A549 (cell line): ENCODE results near the gene PLOD2. TPM values are rescaled to one million over a fixed set of nuclear protein-coding genes. Genes with fewer than 3 reads are reported as not detected.

Experiments used
- ATAC-seq, 2 experiments: fragments of 200-7000 bp in 1 of 2; fragments of >200 bp in 1 of 2; cut with Nextera tagmentation in 1 of 2; cut with Tn5 transposase in 1 of 2; 3 replicates each; pipeline versions ENCODE4 v1.8.0 to v1.9.1; 2018 to 2020; ENCODE audit warnings: mild to moderate bottlenecking in 1 of 2, moderate library complexity in 1 of 2
- CTCF ChIA-PET: fragments of 300-600 bp; sonication (Branson Sonifier 250); formaldehyde crosslinking; extraction: SDS; loops from one replicate; lab custom pipeline; 2021; ENCODE audit warnings: antibody characterized with exemption, inconsistent platforms; lab: Yijun Ruan, JAX
- POLR2A ChIA-PET: fragments of 350-600 bp; formaldehyde crosslinking; extraction: SDS; loops from one replicate; lab custom pipeline; 2021; ENCODE audit warnings: antibody characterized with exemption, inconsistent platforms; lab: Yijun Ruan, JAX
- DNase-seq, 2 experiments: peaks; one replicate each; pipeline versions ENCODE4 v3.0.0 to v3.0.0-alpha.2; 2011 to 2016; ENCODE audit warnings: low read depth in 1 of 2, low spot score in 1 of 2
- FAIRE-seq: peaks from 2 replicates; lab custom pipeline; 2011; peaks lifted over from hg19 to GRCh38; lab: Jason Lieb, UNC
- H3K27ac ChIP-seq, 2 experiments: fragments of >200 bp; sonication (Bioruptor Twin); formaldehyde crosslinking; 3 replicates each; pipeline ENCODE4 v1.5.1; 2016 to 2017
- H3K4me1 ChIP-seq: fragments of >200 bp; sonication (Bioruptor Twin); formaldehyde crosslinking; 3 replicates; pipeline ENCODE4 v1.6.1; 2016
- H3K4me2 ChIP-seq: fragments of >200 bp; sonication (Bioruptor Twin); formaldehyde crosslinking; 3 replicates; pipeline ENCODE4 v1.6.1; 2016
- H3K4me3 ChIP-seq: fragments of >200 bp; sonication (Bioruptor Twin); formaldehyde crosslinking; 3 replicates; pipeline ENCODE4 v1.5.1; 2016
- H3K9me3 ChIP-seq: fragments of >200 bp; sonication (Bioruptor Twin); formaldehyde crosslinking; 3 replicates; pipeline ENCODE4 v1.6.1; 2016
- CBX8 ChIP-seq: fragments of 200-600 bp; sonication (generic); IDR thresholded peaks from 2 replicates; pipeline ENCODE4 v1.6.1; 2016
- CEBPB ChIP-seq, 2 experiments: fragments of >200 bp in 1 of 2; sonication (Bioruptor Twin) in 1 of 2; formaldehyde crosslinking in 1 of 2; IDR thresholded peaks; 2 replicates each; pipeline ENCODE4 v1.6.1; 2012 to 2016
- EHF ChIP-seq: fragments of 250-450 bp; sonication (Bioruptor Pico); IDR thresholded peaks from 2 replicates; pipeline ENCODE4 v1.5.0; 2020; ENCODE audit warnings: mild to moderate bottlenecking
- ESRRA ChIP-seq: fragments of 150-350 bp; IDR thresholded peaks from 2 replicates; pipeline ENCODE4 v1.6.1; 2014; ENCODE audit warnings: mild to moderate bottlenecking, low read length, borderline replicate concordance
- FOSB ChIP-seq: fragments of 250-450 bp; sonication (Bioruptor Pico); IDR thresholded peaks from 2 replicates; pipeline ENCODE4 v1.5.0; 2020; ENCODE audit warnings: mild to moderate bottlenecking, moderate library complexity
- HDAC2 ChIP-seq: fragments of 200-600 bp; sonication (generic); IDR thresholded peaks from 2 replicates; pipeline ENCODE4 v1.6.1; 2016
- HOXA7 ChIP-seq: fragments of 250-450 bp; sonication (Bioruptor Pico); IDR thresholded peaks from 2 replicates; pipeline ENCODE4 v1.5.0; 2020; ENCODE audit warnings: mild to moderate bottlenecking, moderate library complexity
- HOXB5 ChIP-seq: fragments of 250-450 bp; sonication (Bioruptor Pico); IDR thresholded peaks from 2 replicates; pipeline ENCODE4 v1.5.0; 2020; ENCODE audit warnings: mild to moderate bottlenecking, moderate library complexity
- JUNB ChIP-seq: fragments of >200 bp; sonication (Bioruptor Twin); formaldehyde crosslinking; IDR thresholded peaks from 2 replicates; pipeline ENCODE4 v1.6.1; 2016
- KDM5A ChIP-seq: fragments of 200-600 bp; sonication (generic); IDR thresholded peaks from 2 replicates; pipeline ENCODE4 v1.6.1; 2016; ENCODE audit warnings: antibody characterized with exemption, mild to moderate bottlenecking
- MAFK ChIP-seq: fragments of 450-650 bp; IDR thresholded peaks from 2 replicates; pipeline ENCODE4 v1.6.1; 2014; ENCODE audit not compliant: partially characterized antibody
- MYC ChIP-seq: IDR thresholded peaks from 2 replicates; pipeline ENCODE4 v1.6.1; 2012; ENCODE audit warnings: mild to moderate bottlenecking, inconsistent platforms, low read length, improper control_type of control experiment, borderline replicate concordance
- NFE2L2 ChIP-seq: fragments of 150-350 bp; conservative IDR thresholded peaks from 2 replicates; pipeline ENCODE4 v1.6.1; 2014; ENCODE audit warnings: low read length
- NR3C1 ChIP-seq: fragments of >200 bp; sonication (Bioruptor Twin); formaldehyde crosslinking; IDR thresholded peaks from 3 replicates; pipeline ENCODE4 v1.6.1; 2017
- POLR2A ChIP-seq: IDR thresholded peaks from 2 replicates; pipeline ENCODE4 v1.6.1; 2012; ENCODE audit warnings: mild to moderate bottlenecking, low read length
- POLR2AphosphoS2 ChIP-seq: conservative IDR thresholded peaks from 2 replicates; pipeline ENCODE4 v1.6.1; 2012; ENCODE audit warnings: low read length, improper control_type of control experiment, inconsistent platforms
- RAD21 ChIP-seq, 2 experiments: fragments of >200 bp in 1 of 2; sonication (Bioruptor Twin) in 1 of 2; formaldehyde crosslinking in 1 of 2; IDR thresholded peaks in 1 of 2; conservative IDR thresholded peaks in 1 of 2; 2 replicates in 1 of 2; 3 replicates in 1 of 2; pipeline ENCODE4 v1.6.1; 2012 to 2018; ENCODE audit warnings: inconsistent platforms in 1 of 2
- RARB ChIP-seq: fragments of 250-450 bp; sonication (Bioruptor Pico); IDR thresholded peaks from 2 replicates; pipeline ENCODE4 v1.8.0; 2021; ENCODE audit warnings: mild to moderate bottlenecking, moderate library complexity
- RCOR1 ChIP-seq: fragments of 150-350 bp; IDR thresholded peaks from 2 replicates; pipeline ENCODE4 v1.6.1; 2014; ENCODE audit warnings: antibody characterized with exemption, low read length, low read depth
- RFX5 ChIP-seq: fragments of 450-650 bp; IDR thresholded peaks from 2 replicates; pipeline ENCODE4 v1.7.1; 2014; ENCODE audit warnings: antibody characterized with exemption, mild to moderate bottlenecking, moderate library complexity
- TFCP2L1 ChIP-seq: fragments of 250-450 bp; sonication (Bioruptor Pico); IDR thresholded peaks from 2 replicates; pipeline ENCODE4 v1.5.0; 2021; ENCODE audit warnings: mild to moderate bottlenecking
- TP53 ChIP-seq: fragments of 250-450 bp; sonication (Bioruptor Pico); IDR thresholded peaks from 2 replicates; pipeline ENCODE4 v1.5.0; 2021; ENCODE audit warnings: mild to moderate bottlenecking, moderate library complexity
- WGBS: methylation state at CpG from one replicate; pipeline ENCODE4 v1.1.6; 2017; ENCODE audit errors: missing lambda C conversion rate; 5-methylcytosine and 5-hydroxymethylcytosine counted together
- polyA plus RNA-seq, 4 experiments: library from polyadenylated mRNA; depleted of rRNA in 3 of 4; stranded (reverse); fragments of >200 nt; fragmentation: RNase III in 1 of 4; extraction: RNeasy Plus Mini Kit Qiagen cat#74134 plus additional on column Dnase treatment in 1 of 4; gene quantifications; 2 replicates in 3 of 4; 3 replicates in 1 of 4; pipeline ENCODE4 v1.2.3, GENCODE V29; 2011 to 2017
- TF ChIP-seq, protein P1 (sequence below): fragments of 250-450 bp; sonication (Bioruptor Pico); IDR thresholded peaks from 2 replicates; pipeline ENCODE4 v1.5.0; 2020; ENCODE audit warnings: low read depth, mild to moderate bottlenecking, moderate library complexity
- TF ChIP-seq, protein P2 (sequence below): IDR thresholded peaks from 2 replicates; pipeline ENCODE4 v1.6.1; 2012
- TF ChIP-seq, protein P3 (sequence below): IDR thresholded peaks from 2 replicates; pipeline ENCODE4 v1.6.1; 2012
- TF ChIP-seq, protein P4 (sequence below): fragments of 450-650 bp; IDR thresholded peaks from 2 replicates; pipeline ENCODE4 v1.6.1; 2014; ENCODE audit warnings: antibody characterized with exemption
- TF ChIP-seq, protein P5 (sequence below): fragments of 150-350 bp; IDR thresholded peaks from 2 replicates; pipeline ENCODE4 v1.6.1; 2014; ENCODE audit warnings: low read depth, mild to moderate bottlenecking, low read length
- TF ChIP-seq, protein P6 (sequence below): fragments of 250-450 bp; sonication (Bioruptor Pico); IDR thresholded peaks from 2 replicates; pipeline ENCODE4 v1.5.0; 2021; ENCODE audit warnings: mild to moderate bottlenecking, moderate library complexity, borderline replicate concordance

PLOD2 gene
- polyA plus RNA-seq, 2 of the 4 experiments (the other 2 are of a cell fraction) = 159 to 174 TPM

DNA sequence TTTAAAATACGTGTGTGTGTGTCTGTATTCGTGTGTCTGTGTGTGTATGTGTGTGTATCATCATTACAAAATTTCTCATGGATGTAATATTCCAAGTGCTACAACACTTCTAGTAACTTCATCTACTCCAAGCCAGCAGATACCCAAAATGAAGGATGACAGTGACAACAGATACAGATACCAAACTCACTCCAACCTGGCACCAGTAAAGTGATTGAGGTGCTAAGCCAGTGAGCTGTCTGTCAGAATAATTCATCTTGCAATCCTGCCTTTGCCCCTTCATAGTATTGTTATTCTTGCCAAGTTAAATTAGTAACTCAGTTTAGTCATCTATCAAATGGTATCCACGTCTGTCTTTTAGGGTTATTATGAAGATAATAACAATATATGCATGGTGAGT, 58.1 kb downstream of the PLOD2 start:
- TF ChIP-seq RCOR1 (no peak), KDM5A (no peak), RARB (no peak), EHF (CRISPR knock-in tag) (no peak), HDAC2 (no peak), CBX8 (no peak), RAD21 (conservative IDR thresholded peaks at IDR 0.05 in 1 of 2, IDR thresholded peaks at IDR 0.05 in 1 of 2) (no peak), POLR2A (no peak), TP53 (CRISPR knock-in tag) (no peak)
- TF ChIP-seq, protein P1, sequence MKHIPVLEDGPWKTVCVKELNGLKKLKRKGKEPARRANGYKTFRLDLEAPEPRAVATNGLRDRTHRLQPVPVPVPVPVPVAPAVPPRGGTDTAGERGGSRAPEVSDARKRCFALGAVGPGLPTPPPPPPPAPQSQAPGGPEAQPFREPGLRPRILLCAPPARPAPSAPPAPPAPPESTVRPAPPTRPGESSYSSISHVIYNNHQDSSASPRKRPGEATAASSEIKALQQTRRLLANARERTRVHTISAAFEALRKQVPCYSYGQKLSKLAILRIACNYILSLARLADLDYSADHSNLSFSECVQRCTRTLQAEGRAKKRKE (CRISPR knock-in tag) = no peak
- H3K9me3 ChIP-seq = no peaks in the 10 kb centered on the region
- ChIA-PET POLR2A (no interaction called here), CTCF (interaction anchor here (1.0 kb wide), 1 partner anchor 43 kb away, joined by 3 read pairs; no protein-coding TSS in a partner anchor)
- ATAC-seq (no peak), DNase-seq (no peak), FAIRE-seq (peak; percentile 43)
- no peak overlapping the region for H3K4me3 ChIP-seq
- WGBS = 67% methylated on average over 3 of the region's 3 CpGs
- H3K4me1 ChIP-seq = 0 out of 3 replicates have a peak, but pooled peaks cover 3% of the 10 kb centered on the region
- no peak overlapping the region for H3K4me2 ChIP-seq
- H3K27ac ChIP-seq = no peak overlapping the region

DNA sequence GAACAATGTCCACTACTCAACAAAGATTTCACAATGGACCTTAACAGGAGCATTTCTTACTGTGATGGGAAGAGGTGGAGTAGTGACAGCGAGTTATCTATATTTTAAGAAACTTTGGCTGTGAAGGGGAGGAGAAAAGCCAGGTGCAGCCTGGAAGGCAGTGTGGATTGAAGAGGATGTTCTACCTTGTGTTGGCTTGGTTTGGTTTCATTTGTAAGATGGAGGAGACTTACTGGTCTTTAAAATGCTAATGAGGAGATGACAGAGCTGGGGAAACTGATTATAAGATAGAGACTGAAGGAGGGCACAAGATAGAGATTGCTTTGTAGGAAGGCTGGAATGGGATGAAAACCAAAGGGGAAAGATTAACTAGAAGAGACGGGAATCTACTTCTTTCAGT, 59.4 kb downstream of the PLOD2 start:
- no peak overlapping the region for H3K4me2 ChIP-seq
- POLR2A ChIA-PET = interaction anchor here (1.0 kb wide), 1 partner anchor 60 kb away, joined by 6 read pairs; the partner anchor contains the start of gene PLOD2

DNA sequence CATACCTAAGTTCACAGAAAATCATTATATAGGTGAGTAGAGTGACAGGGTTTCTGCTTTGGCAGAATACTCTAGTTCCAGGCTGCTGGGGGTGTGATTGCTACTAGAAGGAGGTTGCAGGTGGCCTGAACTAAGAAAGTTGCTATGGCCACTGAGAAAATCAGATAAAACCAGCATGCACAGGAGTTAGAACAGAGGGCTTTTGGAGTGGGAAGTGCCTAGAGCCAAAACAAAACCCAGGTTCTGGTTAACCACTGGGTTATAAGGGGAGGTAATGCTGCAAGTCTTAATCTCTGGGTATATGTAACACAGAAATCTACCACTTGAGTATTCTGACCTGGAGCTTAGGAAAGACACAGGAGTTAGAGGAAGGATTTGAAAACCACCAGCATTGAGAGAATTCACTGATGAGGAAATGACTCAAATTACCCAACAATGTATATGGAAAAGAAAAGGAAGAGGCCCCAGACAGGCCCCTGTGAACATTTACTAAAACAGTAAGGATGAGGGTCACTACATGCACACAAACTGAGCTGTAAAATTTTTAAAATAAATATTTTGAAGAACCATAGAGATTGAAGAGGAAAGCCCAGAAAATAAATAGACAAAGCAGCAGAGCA, 60.0 kb downstream of the PLOD2 start:
- FAIRE-seq = no peak
- ChIA-PET POLR2A (interaction anchor here (1.0 kb wide), 1 partner anchor 60 kb away, joined by 6 read pairs; the partner anchor contains the start of gene PLOD2), CTCF (interaction anchor here (1.3 to 1.4 kb wide), 2 partner anchors 10 to 59 kb away, joined by 3 to 4 read pairs; no protein-coding TSS in a partner anchor)

More for the DNA sequence above, 59.4 kb downstream of the PLOD2 start:
- H3K27ac ChIP-seq = no peak overlapping the region
- WGBS = 85% methylated on average over 2 of the region's 2 CpGs
- no peak for ATAC-seq
- no peak for TF ChIP-seq JUNB
- TF ChIP-seq HDAC2 = no peak
- no peak for TF ChIP-seq HOXB5 (CRISPR knock-in tag)
- no peaks in the 10 kb centered on the region for H3K9me3 ChIP-seq
- no peak for DNase-seq
- CTCF ChIA-PET = interaction anchor here (1.0 to 1.4 kb wide), 3 partner anchors 10 to 225 kb away, joined by 3 to 4 read pairs (median 3); no protein-coding TSS in a partner anchor
- FAIRE-seq = no peak
- H3K4me3 ChIP-seq = no peak overlapping the region
- H3K4me1 ChIP-seq = 0 out of 3 replicates have a peak, but pooled peaks cover 3% of the 10 kb centered on the region

More for the DNA sequence above, 60.0 kb downstream of the PLOD2 start:
- Histone ChIP-seq H3K4me1 (0 out of 3 replicates have a peak, but pooled peaks cover 3% of the 10 kb centered on the region), H3K9me3 (no peaks in the 10 kb centered on the region), H3K4me2 (no peak overlapping the region), H3K4me3 (no peak overlapping the region), H3K27ac (0 out of 6 replicates have a peak overlapping the region, but pooled peaks of 1 of the 2 experiments have one; percentile 2)
- DNase-seq (no peak), ATAC-seq (peak; percentile 38 to 49; a peak in 5 of 6 replicates)
- TF ChIP-seq, protein P2, sequence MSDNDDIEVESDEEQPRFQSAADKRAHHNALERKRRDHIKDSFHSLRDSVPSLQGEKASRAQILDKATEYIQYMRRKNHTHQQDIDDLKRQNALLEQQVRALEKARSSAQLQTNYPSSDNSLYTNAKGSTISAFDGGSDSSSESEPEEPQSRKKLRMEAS = no peak
- TF ChIP-seq CEBPB (IDR thresholded peaks at IDR 0.05) = no peak
- TF ChIP-seq RCOR1 = no peak
- no peak for TF ChIP-seq HOXA7 (CRISPR knock-in tag)
- TF ChIP-seq, protein P3, sequence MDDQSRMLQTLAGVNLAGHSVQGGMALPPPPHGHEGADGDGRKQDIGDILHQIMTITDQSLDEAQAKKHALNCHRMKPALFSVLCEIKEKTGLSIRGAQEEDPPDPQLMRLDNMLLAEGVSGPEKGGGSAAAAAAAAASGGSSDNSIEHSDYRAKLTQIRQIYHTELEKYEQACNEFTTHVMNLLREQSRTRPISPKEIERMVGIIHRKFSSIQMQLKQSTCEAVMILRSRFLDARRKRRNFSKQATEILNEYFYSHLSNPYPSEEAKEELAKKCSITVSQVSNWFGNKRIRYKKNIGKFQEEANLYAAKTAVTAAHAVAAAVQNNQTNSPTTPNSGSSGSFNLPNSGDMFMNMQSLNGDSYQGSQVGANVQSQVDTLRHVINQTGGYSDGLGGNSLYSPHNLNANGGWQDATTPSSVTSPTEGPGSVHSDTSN = no peak
- TF ChIP-seq JUNB = no peak
- no peak for TF ChIP-seq TFCP2L1
- no peak for TF ChIP-seq ESRRA
- no peak for TF ChIP-seq MAFK
- TF ChIP-seq POLR2AphosphoS2 = no peak
- TF ChIP-seq FOSB (CRISPR knock-in tag) = no peak
- TF ChIP-seq, protein P4, sequence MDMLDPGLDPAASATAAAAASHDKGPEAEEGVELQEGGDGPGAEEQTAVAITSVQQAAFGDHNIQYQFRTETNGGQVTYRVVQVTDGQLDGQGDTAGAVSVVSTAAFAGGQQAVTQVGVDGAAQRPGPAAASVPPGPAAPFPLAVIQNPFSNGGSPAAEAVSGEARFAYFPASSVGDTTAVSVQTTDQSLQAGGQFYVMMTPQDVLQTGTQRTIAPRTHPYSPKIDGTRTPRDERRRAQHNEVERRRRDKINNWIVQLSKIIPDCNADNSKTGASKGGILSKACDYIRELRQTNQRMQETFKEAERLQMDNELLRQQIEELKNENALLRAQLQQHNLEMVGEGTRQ = no peak
- no peak for TF ChIP-seq RFX5
- no peak for TF ChIP-seq NFE2L2
- TF ChIP-seq, protein P5, sequence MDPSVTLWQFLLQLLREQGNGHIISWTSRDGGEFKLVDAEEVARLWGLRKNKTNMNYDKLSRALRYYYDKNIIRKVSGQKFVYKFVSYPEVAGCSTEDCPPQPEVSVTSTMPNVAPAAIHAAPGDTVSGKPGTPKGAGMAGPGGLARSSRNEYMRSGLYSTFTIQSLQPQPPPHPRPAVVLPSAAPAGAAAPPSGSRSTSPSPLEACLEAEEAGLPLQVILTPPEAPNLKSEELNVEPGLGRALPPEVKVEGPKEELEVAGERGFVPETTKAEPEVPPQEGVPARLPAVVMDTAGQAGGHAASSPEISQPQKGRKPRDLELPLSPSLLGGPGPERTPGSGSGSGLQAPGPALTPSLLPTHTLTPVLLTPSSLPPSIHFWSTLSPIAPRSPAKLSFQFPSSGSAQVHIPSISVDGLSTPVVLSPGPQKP = no peak
- no peak for TF ChIP-seq CBX8
- TF ChIP-seq, protein P6, sequence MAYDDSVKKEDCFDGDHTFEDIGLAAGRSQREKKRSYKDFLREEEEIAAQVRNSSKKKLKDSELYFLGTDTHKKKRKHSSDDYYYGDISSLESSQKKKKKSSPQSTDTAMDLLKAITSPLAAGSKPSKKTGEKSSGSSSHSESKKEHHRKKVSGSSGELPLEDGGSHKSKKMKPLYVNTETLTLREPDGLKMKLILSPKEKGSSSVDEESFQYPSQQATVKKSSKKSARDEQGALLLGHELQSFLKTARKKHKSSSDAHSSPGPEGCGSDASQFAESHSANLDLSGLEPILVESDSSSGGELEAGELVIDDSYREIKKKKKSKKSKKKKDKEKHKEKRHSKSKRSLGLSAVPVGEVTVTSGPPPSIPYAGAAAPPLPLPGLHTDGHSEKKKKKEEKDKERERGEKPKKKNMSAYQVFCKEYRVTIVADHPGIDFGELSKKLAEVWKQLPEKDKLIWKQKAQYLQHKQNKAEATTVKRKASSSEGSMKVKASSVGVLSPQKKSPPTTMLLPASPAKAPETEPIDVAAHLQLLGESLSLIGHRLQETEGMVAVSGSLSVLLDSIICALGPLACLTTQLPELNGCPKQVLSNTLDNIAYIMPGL (CRISPR knock-in tag) = no peak
- no peak for TF ChIP-seq NR3C1
- no peak for TF ChIP-seq MYC
